IMR-90 (cell line): ENCODE data around the gene GABRA4. TPM values are rescaled to one million over a fixed set of nuclear protein-coding genes. Genes with fewer than 3 reads are reported as not detected.

ENCODE experiments used
- ATAC-seq: fragments of 200-7000 bp; cut with Tn5 transposase; 2 replicates; pipeline ENCODE4 v1.9.1; 2020; ENCODE audit warnings: low read depth, mild to moderate bottlenecking, moderate library complexity
- BruUV-seq: library from RNA; stranded (reverse); fragments of 400-500 nt; replicated peaks from 2 replicates; lab custom pipeline; 2021; lab: Mats Ljungman, UMichigan
- CTCF ChIA-PET: fragments of 300-600 bp; formaldehyde crosslinking; extraction: SDS; loops from one replicate; lab custom pipeline; 2021; ENCODE audit warnings: antibody characterized with exemption; lab: Yijun Ruan, JAX
- POLR2A ChIA-PET: fragments of 300-600 bp; sonication (Branson Sonifier 250); formaldehyde crosslinking; loops from one replicate; lab custom pipeline; 2022; ENCODE audit warnings: antibody characterized with exemption; ENCODE audit not compliant: unreplicated experiment; lab: Charles Lee
- DNase-seq: peaks from one replicate; pipeline ENCODE4 v3.0.0; 2013
- H2AFZ ChIP-seq: replicated peaks from 2 replicates; pipeline ENCODE3; 2013; ENCODE audit warnings: low read length, mild to moderate bottlenecking; ENCODE audit not compliant: poor library complexity
- H2AK5ac ChIP-seq: 2 replicates; pipeline ENCODE4 v1.6.1; 2013; ENCODE audit warnings: low read depth, low read length, inconsistent platforms
- H2AK9ac ChIP-seq: replicated peaks from 2 replicates; pipeline ENCODE3; 2013; ENCODE audit warnings: mild to moderate bottlenecking, low read depth, low read length, moderate library complexity; ENCODE audit not compliant: poor library complexity
- H2BK120ac ChIP-seq: 2 replicates; pipeline ENCODE4 v1.6.1; 2013; ENCODE audit warnings: low read depth, low read length, inconsistent platforms
- H2BK15ac ChIP-seq: 3 replicates; pipeline ENCODE4 v1.6.1; 2013; ENCODE audit warnings: low read depth, low read length, inconsistent platforms
- H2BK20ac ChIP-seq: 2 replicates; pipeline ENCODE4 v1.6.1; 2013; ENCODE audit warnings: low read depth, mild to moderate bottlenecking, inconsistent platforms, low read length, moderate library complexity
- H2BK5ac ChIP-seq: 2 replicates; pipeline ENCODE4 v1.6.1; 2013; ENCODE audit warnings: mild to moderate bottlenecking, low read depth, low read length, inconsistent platforms; ENCODE audit not compliant: poor library complexity, severe bottlenecking
- H3K14ac ChIP-seq: replicated peaks from 2 replicates; pipeline ENCODE4 v1.6.1; 2013; ENCODE audit warnings: low read depth, low read length, inconsistent platforms
- H3K18ac ChIP-seq: 2 replicates; pipeline ENCODE4 v1.6.1; 2013; ENCODE audit warnings: low read depth, low read length, control low read depth
- H3K23ac ChIP-seq: 2 replicates; pipeline ENCODE4 v1.6.1; 2013; ENCODE audit warnings: low read depth, low read length, inconsistent platforms
- H3K27ac ChIP-seq: 2 replicates; pipeline ENCODE4 v1.5.1; 2013; ENCODE audit warnings: mild to moderate bottlenecking, control low read depth, low read length; ENCODE audit not compliant: insufficient read depth
- H3K27me3 ChIP-seq: 2 replicates; pipeline ENCODE4 v1.6.1; 2013; ENCODE audit warnings: low read length; ENCODE audit not compliant: control insufficient read depth, insufficient read depth
- H3K36me3 ChIP-seq: 2 replicates; pipeline ENCODE4 v1.6.1; 2013; ENCODE audit warnings: low read length, mixed read lengths; ENCODE audit not compliant: control insufficient read depth, insufficient read depth
- H3K4ac ChIP-seq: 2 replicates; pipeline ENCODE4 v1.6.1; 2013; ENCODE audit warnings: low read depth, low read length, inconsistent platforms
- H3K4me1 ChIP-seq: 2 replicates; pipeline ENCODE4 v1.6.1; 2013; ENCODE audit warnings: low read length, mixed read lengths; ENCODE audit not compliant: control insufficient read depth, insufficient read depth
- H3K4me2 ChIP-seq: 2 replicates; pipeline ENCODE4 v1.6.1; 2013; ENCODE audit warnings: low read depth, mild to moderate bottlenecking, control low read depth, low read length, moderate library complexity
- H3K4me3 ChIP-seq: 2 replicates; pipeline ENCODE4 v1.5.1; 2013; ENCODE audit warnings: low read depth, mild to moderate bottlenecking, control low read depth, low read length, moderate library complexity; ENCODE audit not compliant: insufficient read depth
- H3K56ac ChIP-seq: 2 replicates; pipeline ENCODE4 v1.6.1; 2013; ENCODE audit warnings: low read length, inconsistent platforms; ENCODE audit not compliant: insufficient read depth; ENCODE audit errors: extremely low read depth
- H3K79me1 ChIP-seq, 2 experiments: 2 replicates each; pipeline ENCODE4 v1.6.1; 2013; ENCODE audit warnings: low read length in 2 of 2, inconsistent platforms in 1 of 2, low read depth in 1 of 2
- H3K9ac ChIP-seq: 2 replicates; pipeline ENCODE4 v1.6.1; 2013; ENCODE audit warnings: low read depth, low read length, control low read depth
- H3K9me1 ChIP-seq: 2 replicates; pipeline ENCODE4 v1.6.1; 2013; ENCODE audit warnings: low read length, inconsistent platforms; ENCODE audit not compliant: insufficient read depth
- H3K9me3 ChIP-seq: 2 replicates; pipeline ENCODE4 v1.6.1; 2013; ENCODE audit warnings: low read length; ENCODE audit not compliant: control insufficient read depth, insufficient read depth
- H4K20me1 ChIP-seq: 2 replicates; pipeline ENCODE4 v1.6.1; 2013; ENCODE audit warnings: low read length, inconsistent platforms; ENCODE audit not compliant: insufficient read depth
- H4K5ac ChIP-seq: 2 replicates; pipeline ENCODE4 v1.6.1; 2013; ENCODE audit warnings: mild to moderate bottlenecking, low read depth, low read length, control low read depth
- H4K8ac ChIP-seq, 2 experiments: 2 replicates each; pipeline ENCODE4 v1.6.1; 2013; ENCODE audit warnings: low read depth in 2 of 2, low read length in 2 of 2, control low read depth in 1 of 2, inconsistent platforms in 1 of 2
- H4K91ac ChIP-seq: 2 replicates; pipeline ENCODE4 v1.6.1; 2013; ENCODE audit warnings: low read depth, low read length, inconsistent platforms; ENCODE audit not compliant: insufficient read depth
- BHLHE40 ChIP-seq: fragments of 150-350 bp; IDR thresholded peaks from 2 replicates; pipeline ENCODE4 v1.6.1; 2016; ENCODE audit warnings: mild to moderate bottlenecking, low read depth, low read length
- CEBPB ChIP-seq: IDR thresholded peaks from 2 replicates; pipeline ENCODE4 v1.6.1; 2012; ENCODE audit warnings: low read depth, low read length, improper control_type of control experiment
- CHD1 ChIP-seq: IDR thresholded peaks from 2 replicates; pipeline ENCODE4 v1.6.1; 2012; ENCODE audit warnings: low read depth, low read length, improper control_type of control experiment
- FOS ChIP-seq: fragments of 150-350 bp; IDR thresholded peaks from 2 replicates; pipeline ENCODE4 v1.6.1; 2016; ENCODE audit warnings: low read depth, low read length
- MAFK ChIP-seq: IDR thresholded peaks from 2 replicates; pipeline ENCODE4 v1.6.1; 2012; ENCODE audit warnings: low read depth, low read length, improper control_type of control experiment
- MAZ ChIP-seq: IDR thresholded peaks from 2 replicates; pipeline ENCODE4 v1.6.1; 2012; ENCODE audit warnings: low read depth, mild to moderate bottlenecking, low read length, improper control_type of control experiment, moderate library complexity, borderline replicate concordance
- MXI1 ChIP-seq: IDR thresholded peaks from 2 replicates; pipeline ENCODE4 v1.6.1; 2012; ENCODE audit warnings: low read depth, mild to moderate bottlenecking, low read length, moderate library complexity, borderline replicate concordance
- NFE2L2 ChIP-seq: fragments of 150-350 bp; IDR thresholded peaks from 2 replicates; pipeline ENCODE4 v1.6.1; 2016; ENCODE audit warnings: low read depth, mild to moderate bottlenecking, low read length
- POLR2A ChIP-seq: IDR thresholded peaks from 2 replicates; pipeline ENCODE4 v1.6.1; 2012; ENCODE audit warnings: mild to moderate bottlenecking, low read depth, low read length
- RAD21 ChIP-seq: IDR thresholded peaks from 2 replicates; pipeline ENCODE4 v1.6.1; 2012; ENCODE audit warnings: low read length, improper control_type of control experiment
- RCOR1 ChIP-seq: IDR thresholded peaks from 2 replicates; pipeline ENCODE4 v1.6.1; 2012; ENCODE audit warnings: mild to moderate bottlenecking, low read length, improper control_type of control experiment; ENCODE audit not compliant: insufficient replicate concordance
- RFX5 ChIP-seq: IDR thresholded peaks from 2 replicates; pipeline ENCODE4 v1.8.0; 2012; ENCODE audit warnings: low read depth, mild to moderate bottlenecking, low read length, moderate library complexity
- SMC3 ChIP-seq: fragments of 150-350 bp; IDR thresholded peaks from 2 replicates; pipeline ENCODE4 v1.6.1; 2016; ENCODE audit warnings: low read depth, mild to moderate bottlenecking, antibody characterized with exemption, low read length, moderate library complexity
- WGBS, 2 experiments: methylation state at CpG; one replicate each; pipeline versions ENCODE4 v1.1.5 to v1.1.7; 2013; ENCODE audit warnings: missing lambda C conversion rate in 2 of 2; ENCODE audit not compliant: insufficient read length in 1 of 2; ENCODE audit errors: extremely low coverage in 2 of 2; 5-methylcytosine and 5-hydroxymethylcytosine counted together
- dilution Hi-C: fragments of 300-500 bp; cut with HindIII; formaldehyde crosslinking; loops from one replicate; pipeline ENCODE4 v1.14.3; 2018; ENCODE audit warnings: low sequenced_read_pairs; ENCODE audit not compliant: unreplicated experiment
- in situ Hi-C: fragments of 300-500 bp; cut with MboI; formaldehyde crosslinking; loops from 3 replicates; pipeline ENCODE4 v1.14.3; 2019; ENCODE audit warnings: low sequenced_read_pairs, inconsistent platforms, mixed read lengths
- intact Hi-C: fragments of 100-400 bp; cut with micrococcal nuclease; formaldehyde crosslinking; loops from 2 replicates; pipeline ENCODE4 v1.10.0; 2022
- polyA plus RNA-seq, 3 experiments: library from polyadenylated mRNA; depleted of rRNA; stranded (reverse); fragments of >200 nt; gene quantifications; 2 replicates each; pipeline ENCODE4 v1.2.3, GENCODE V29; 2012; ENCODE audit warnings: low replicate concordance in 1 of 3
- total RNA-seq: library from RNA; depleted of rRNA; stranded (reverse); fragments of >200 nt; gene quantifications from 2 replicates; pipeline ENCODE4 v1.2.3, GENCODE V29; 2012
- TF ChIP-seq, protein P1 (sequence below): fragments of 150-350 bp; IDR thresholded peaks from 2 replicates; pipeline ENCODE4 v1.6.1; 2017; ENCODE audit warnings: mild to moderate bottlenecking, antibody characterized with exemption, low read length, low read depth
- TF ChIP-seq, protein P2 (sequence below): conservative IDR thresholded peaks from 2 replicates; pipeline ENCODE4 v1.5.1; 2012; ENCODE audit warnings: mild to moderate bottlenecking, low read depth, low read length, improper control_type of control experiment
- TF ChIP-seq, protein P3 (sequence below): fragments of 150-350 bp; IDR thresholded peaks from 2 replicates; pipeline ENCODE4 v1.6.1; 2016; ENCODE audit warnings: low read depth, mild to moderate bottlenecking, low read length, moderate library complexity, borderline replicate concordance

GABRA4 gene
- total and polyA plus RNA-seq, 2 of the 4 experiments (the other 2 are of a cell fraction), result 1.1 to 1.8 TPM

DNA sequence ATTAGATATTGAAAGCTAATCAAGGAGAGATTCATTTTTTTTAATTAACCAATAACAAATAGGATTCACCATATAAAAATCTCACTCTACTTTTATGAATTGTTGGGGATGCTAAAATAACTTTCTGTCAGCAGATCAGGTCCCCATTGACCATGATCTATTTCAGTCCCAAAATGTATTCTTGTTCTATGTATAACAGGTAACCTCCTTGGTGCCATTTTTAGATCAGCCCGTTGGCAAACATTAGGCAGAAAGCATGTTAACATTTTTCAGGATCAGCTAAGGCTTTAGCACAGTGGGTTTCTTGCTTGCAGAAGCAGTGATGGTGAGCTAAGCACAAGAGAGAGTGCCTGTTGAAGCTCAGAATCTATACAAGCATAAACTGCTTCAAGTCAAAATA lies 43.6 kb downstream of the GABRA4 start:
- no peaks in the 10 kb centered on the region for H3K27me3 ChIP-seq
- peaks cover 11% of the 10 kb centered on the region for H3K4me1 ChIP-seq
- no peak overlapping the region for H3K4me2 ChIP-seq
- TF ChIP-seq CEBPB (no peak), FOS (no peak), BHLHE40 (no peak), CHD1 (no peak), RAD21 (no peak), MAZ (no peak), MXI1 (no peak), SMC3 (no peak), POLR2A (no peak), RCOR1 (no peak), NFE2L2 (no peak), RFX5 (no peak), MAFK (no peak)
- TF ChIP-seq, protein P1, sequence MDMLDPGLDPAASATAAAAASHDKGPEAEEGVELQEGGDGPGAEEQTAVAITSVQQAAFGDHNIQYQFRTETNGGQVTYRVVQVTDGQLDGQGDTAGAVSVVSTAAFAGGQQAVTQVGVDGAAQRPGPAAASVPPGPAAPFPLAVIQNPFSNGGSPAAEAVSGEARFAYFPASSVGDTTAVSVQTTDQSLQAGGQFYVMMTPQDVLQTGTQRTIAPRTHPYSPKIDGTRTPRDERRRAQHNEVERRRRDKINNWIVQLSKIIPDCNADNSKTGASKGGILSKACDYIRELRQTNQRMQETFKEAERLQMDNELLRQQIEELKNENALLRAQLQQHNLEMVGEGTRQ, result no peak
- TF ChIP-seq, protein P2, sequence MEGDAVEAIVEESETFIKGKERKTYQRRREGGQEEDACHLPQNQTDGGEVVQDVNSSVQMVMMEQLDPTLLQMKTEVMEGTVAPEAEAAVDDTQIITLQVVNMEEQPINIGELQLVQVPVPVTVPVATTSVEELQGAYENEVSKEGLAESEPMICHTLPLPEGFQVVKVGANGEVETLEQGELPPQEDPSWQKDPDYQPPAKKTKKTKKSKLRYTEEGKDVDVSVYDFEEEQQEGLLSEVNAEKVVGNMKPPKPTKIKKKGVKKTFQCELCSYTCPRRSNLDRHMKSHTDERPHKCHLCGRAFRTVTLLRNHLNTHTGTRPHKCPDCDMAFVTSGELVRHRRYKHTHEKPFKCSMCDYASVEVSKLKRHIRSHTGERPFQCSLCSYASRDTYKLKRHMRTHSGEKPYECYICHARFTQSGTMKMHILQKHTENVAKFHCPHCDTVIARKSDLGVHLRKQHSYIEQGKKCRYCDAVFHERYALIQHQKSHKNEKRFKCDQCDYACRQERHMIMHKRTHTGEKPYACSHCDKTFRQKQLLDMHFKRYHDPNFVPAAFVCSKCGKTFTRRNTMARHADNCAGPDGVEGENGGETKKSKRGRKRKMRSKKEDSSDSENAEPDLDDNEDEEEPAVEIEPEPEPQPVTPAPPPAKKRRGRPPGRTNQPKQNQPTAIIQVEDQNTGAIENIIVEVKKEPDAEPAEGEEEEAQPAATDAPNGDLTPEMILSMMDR, result no peak
- TF ChIP-seq, protein P3, sequence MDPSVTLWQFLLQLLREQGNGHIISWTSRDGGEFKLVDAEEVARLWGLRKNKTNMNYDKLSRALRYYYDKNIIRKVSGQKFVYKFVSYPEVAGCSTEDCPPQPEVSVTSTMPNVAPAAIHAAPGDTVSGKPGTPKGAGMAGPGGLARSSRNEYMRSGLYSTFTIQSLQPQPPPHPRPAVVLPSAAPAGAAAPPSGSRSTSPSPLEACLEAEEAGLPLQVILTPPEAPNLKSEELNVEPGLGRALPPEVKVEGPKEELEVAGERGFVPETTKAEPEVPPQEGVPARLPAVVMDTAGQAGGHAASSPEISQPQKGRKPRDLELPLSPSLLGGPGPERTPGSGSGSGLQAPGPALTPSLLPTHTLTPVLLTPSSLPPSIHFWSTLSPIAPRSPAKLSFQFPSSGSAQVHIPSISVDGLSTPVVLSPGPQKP, result no peak
- H3K79me1 ChIP-seq, result no peaks in the 10 kb centered on the region
- no peak overlapping the region for H3K4me3 ChIP-seq
- H2AK9ac ChIP-seq, result no peak overlapping the region
- ChIA-PET POLR2A (no interaction called here), CTCF (no interaction called here)
- H3K14ac ChIP-seq, result no peak overlapping the region
- no peak overlapping the region for H3K23ac ChIP-seq
- no peak overlapping the region for H2AK5ac ChIP-seq
- H2BK5ac ChIP-seq, result no peak overlapping the region
- no peak for DNase-seq
- WGBS, 2 experiments, result no CpG with 5 or more reads among the region's 1 CpG
- no peak for ATAC-seq
- H4K91ac ChIP-seq, result no peak overlapping the region
- H2BK120ac ChIP-seq, result no peak overlapping the region
- in situ Hi-C loops, result loop anchor here (25.0 kb wide), 1 partner anchor 612 kb away; no protein-coding TSS in a partner anchor
- H3K36me3 ChIP-seq, result no peaks in the 10 kb centered on the region
- 0 out of 2 replicates have a peak, but pooled peaks cover 2% of the 10 kb centered on the region for H3K9me1 ChIP-seq
- no peak overlapping the region for H3K4ac ChIP-seq
- dilution Hi-C loops, result no loop called here
- no peak overlapping the region for H3K18ac ChIP-seq
- H4K5ac ChIP-seq, result no peak overlapping the region
- no peak overlapping the region for H4K8ac ChIP-seq
- no peaks in the 10 kb centered on the region for H4K20me1 ChIP-seq
- H3K9ac ChIP-seq, result no peak overlapping the region
- no peak overlapping the region for H2AFZ ChIP-seq
- H2BK20ac ChIP-seq, result no peak overlapping the region
- no peaks in the 10 kb centered on the region for H3K9me3 ChIP-seq
- H3K27ac ChIP-seq, result no peak overlapping the region
- intact Hi-C loops, result loop anchor here (5.0 kb wide), 1 partner anchor 52 kb away; no protein-coding TSS in a partner anchor
- no TSS peak for BruUV-seq
- no peak overlapping the region for H2BK15ac ChIP-seq
- H3K56ac ChIP-seq, result no peak overlapping the region
